Measurements from ENCODE around the gene UQCC2.

The UQCC2 gene

DNA sequence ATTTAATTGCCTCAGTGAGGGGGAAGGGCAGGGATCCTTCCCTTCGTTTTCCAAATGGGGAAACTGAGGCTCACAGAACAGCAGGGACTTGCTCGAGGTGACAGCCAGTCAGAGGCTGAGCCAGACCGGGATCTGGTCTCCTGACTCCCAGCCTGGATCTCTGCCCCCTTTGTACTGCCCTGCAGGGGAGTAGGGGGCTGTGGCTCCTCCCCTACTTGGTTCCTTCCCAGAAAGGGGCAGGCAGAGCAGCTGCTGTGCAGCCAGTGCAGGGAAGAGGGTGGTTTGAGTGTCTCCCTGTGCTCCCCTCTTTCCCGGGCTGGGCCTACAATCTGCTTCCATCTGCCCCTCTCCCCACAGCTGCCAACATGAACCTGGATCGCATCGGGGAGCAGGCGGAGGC lies 37.6 kb downstream of the UQCC2 start:
- TF ChIP-seq, protein P1, sequence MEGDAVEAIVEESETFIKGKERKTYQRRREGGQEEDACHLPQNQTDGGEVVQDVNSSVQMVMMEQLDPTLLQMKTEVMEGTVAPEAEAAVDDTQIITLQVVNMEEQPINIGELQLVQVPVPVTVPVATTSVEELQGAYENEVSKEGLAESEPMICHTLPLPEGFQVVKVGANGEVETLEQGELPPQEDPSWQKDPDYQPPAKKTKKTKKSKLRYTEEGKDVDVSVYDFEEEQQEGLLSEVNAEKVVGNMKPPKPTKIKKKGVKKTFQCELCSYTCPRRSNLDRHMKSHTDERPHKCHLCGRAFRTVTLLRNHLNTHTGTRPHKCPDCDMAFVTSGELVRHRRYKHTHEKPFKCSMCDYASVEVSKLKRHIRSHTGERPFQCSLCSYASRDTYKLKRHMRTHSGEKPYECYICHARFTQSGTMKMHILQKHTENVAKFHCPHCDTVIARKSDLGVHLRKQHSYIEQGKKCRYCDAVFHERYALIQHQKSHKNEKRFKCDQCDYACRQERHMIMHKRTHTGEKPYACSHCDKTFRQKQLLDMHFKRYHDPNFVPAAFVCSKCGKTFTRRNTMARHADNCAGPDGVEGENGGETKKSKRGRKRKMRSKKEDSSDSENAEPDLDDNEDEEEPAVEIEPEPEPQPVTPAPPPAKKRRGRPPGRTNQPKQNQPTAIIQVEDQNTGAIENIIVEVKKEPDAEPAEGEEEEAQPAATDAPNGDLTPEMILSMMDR (IDR thresholded peaks at IDR 0.05; ENCODE audit: low read depth, low read length): no peak
- no peak for DNase-seq (ENCODE audit: low read depth in 2 of 2)
- H3K4me3 ChIP-seq (replicated peaks in 1 of 2; ENCODE audit: low read depth in 2 of 2, low read length in 2 of 2): no peak overlapping the region

DNA sequence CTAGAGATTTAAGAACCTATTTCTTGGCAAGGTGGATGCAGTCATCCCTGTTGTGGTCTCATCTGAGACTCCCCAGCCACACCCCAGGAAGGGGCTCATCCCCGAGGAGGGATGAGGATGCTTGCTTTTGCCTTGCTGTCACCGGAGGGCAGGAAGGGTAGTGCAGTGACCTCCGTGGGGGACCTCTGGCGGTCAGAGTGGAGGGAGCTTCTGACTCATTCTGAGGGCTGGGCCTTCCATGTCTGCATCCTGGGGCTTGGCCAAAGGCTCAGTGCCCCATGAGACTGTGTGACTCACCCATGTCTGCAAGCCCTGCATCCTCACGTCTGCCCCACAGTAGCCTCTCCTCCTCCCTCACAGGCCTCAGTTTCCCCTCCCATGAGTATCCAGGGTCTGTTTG lies 38.7 kb downstream of the UQCC2 start:
- peak; percentile 96 to 97 for DNase-seq (ENCODE audit: low read depth in 2 of 2)
- TF ChIP-seq, protein P1 (IDR thresholded peaks at IDR 0.05; ENCODE audit: low read depth, low read length): peak; percentile 63
- H3K4me3 ChIP-seq (replicated peaks in 1 of 2; ENCODE audit: low read depth in 2 of 2, low read length in 2 of 2): no peak overlapping the region

DNA sequence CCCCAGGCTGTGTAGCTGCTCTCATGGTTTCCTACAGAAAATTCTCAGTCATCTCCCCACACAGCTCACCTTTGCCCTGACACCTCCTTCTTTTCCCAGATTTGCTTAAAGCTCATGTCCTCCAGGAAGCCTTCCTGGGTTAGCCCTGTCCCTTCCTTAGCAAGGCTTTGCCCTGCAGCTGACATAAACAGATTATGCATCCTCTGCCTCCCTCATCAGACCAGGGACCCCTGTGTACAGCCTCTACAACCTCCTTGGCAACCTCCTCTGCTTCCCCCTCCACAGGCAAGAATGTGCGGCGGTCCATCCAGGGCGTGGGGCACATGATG lies 39.8 kb downstream of the UQCC2 start:
- TF ChIP-seq, protein P1 (IDR thresholded peaks at IDR 0.05; ENCODE audit: low read depth, low read length): no peak
- DNase-seq (ENCODE audit: low read depth in 2 of 2): no peak

DNA sequence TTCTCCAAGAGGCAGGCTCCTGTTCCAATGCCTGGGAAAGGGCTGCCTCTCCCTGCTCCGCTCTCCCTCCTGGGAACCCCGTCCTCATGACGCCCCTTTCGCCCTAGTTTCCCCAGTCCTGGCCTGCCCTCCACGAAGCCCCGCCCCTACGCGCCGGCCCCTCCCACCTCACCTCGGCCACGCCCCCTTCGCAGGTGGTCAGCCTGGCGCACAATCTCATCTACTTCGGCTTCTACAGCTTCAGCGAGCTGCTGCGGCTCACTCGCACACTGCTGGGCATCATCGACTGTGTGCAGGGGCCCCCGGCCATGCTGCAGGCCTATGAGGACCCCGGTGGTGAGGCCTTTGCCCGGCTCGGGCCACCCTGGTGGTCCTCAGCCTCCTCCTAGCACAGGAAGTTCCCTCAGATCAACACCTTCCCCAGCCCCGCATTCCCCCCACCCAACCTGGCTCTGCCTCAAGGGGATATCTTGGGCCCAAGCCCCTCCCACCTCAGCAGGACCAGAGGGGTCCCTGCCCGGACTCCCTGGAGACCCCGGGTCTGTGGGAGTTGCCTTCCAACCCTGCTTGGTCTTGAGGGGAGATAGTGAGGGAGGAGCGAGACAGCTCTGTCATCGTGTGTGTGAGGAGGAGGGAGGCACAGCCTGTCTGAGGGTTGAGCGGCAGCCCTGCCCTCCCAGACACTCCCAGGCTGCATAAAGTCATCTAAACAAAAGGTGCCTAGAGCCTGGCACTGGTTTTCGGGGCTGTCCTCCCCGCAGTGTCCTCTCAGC lies 40.3 kb downstream of the UQCC2 start:
- DNase-seq (ENCODE audit: low read depth in 2 of 2): no peak
- TF ChIP-seq, protein P1 (IDR thresholded peaks at IDR 0.05; ENCODE audit: low read depth, low read length): no peak
- H3K4me3 ChIP-seq (replicated peaks in 1 of 2; ENCODE audit: low read depth in 2 of 2, low read length in 2 of 2): no peak overlapping the region

More for the DNA sequence above, 39.8 kb downstream of the UQCC2 start:
- H3K4me3 ChIP-seq (replicated peaks in 1 of 2; ENCODE audit: low read depth in 2 of 2, low read length in 2 of 2): no peak overlapping the region

DNA sequence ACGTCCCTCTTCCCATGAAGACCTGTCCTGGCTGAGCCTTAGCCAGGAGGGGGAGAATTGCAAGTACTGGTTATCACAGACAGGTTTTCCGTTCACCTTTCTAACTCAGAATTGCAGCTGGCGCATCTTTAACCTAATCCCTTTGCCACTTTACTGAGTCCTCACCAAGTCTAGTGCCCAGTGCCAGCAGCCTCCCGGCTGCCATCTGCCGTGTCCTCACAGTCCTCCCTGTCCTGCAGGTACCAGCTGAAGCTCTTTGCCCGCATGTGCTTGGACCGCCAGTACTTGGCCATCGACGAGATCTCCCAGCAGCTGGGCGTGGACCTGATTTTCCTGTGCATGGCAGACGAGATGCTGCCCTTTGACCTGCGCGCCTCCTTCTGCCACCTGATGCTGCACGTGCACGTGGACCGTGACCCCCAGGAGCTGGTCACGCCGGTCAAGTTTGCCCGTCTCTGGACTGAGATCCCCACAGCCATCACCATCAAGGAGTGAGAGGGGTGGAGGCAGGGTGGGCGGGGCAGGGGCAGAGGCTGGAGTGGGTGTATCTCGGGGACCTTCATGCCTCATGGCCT lies 41.3 kb downstream of the UQCC2 start:
- no peak overlapping the region for H3K4me3 ChIP-seq (replicated peaks in 1 of 2; ENCODE audit: low read depth in 2 of 2, low read length in 2 of 2)
- DNase-seq (ENCODE audit: low read depth in 2 of 2): no peak

DNA sequence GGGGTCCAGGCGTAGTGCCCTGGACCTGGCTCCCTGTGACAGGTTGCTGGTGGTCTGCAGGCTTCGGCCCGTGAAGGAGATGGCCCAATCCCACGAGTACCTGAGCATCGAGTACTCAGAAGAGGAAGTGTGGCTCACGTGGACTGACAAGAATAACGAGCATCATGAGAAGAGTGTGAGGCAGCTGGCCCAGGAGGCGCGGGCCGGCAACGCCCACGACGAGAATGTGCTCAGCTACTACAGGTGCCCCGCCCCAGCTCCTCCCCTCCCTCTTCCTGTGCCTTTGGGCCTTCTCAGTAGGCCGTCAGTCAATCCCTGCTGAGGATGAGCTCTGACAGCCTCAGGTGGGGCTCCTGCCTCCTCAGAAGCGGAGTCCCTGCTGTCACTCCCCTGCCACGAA lies 42.6 kb downstream of the UQCC2 start:
- DNase-seq (ENCODE audit: low read depth in 2 of 2): no peak
- no peak overlapping the region for H3K4me3 ChIP-seq (replicated peaks in 1 of 2; ENCODE audit: low read depth in 2 of 2, low read length in 2 of 2)
- TF ChIP-seq, protein P1 (IDR thresholded peaks at IDR 0.05; ENCODE audit: low read depth, low read length): no peak

More for the DNA sequence above, 41.3 kb downstream of the UQCC2 start:
- TF ChIP-seq, protein P1 (IDR thresholded peaks at IDR 0.05; ENCODE audit: low read depth, low read length): no peak

Measured in cardiac fibroblast (primary cell).